Stimulated activated CD4-positive, alpha-beta T cell treated with anti-CD3 and anti-CD28 coated beads, Interleukin-12 subunit alpha, Interleukin-12 subunit beta, amount 100 ng/mL, for 24 hours (primary cell): ENCODE measurements around the gene CPXM2.

Experiments
- DNase-seq, 2 experiments: peaks; one replicate each; pipeline ENCODE4 v3.0.0-alpha.2; 2020; ENCODE audit warnings: low read depth in 2 of 2

The CPXM2 gene

GRCh38 chr10:123847686-123848432 is 43.7 kb downstream of the CPXM2 start:
- no peak for DNase-seq

- no peak for DNase-seq
Measured at GRCh38 chr10:123843835-123844234, 47.8 kb downstream of the CPXM2 start.

GRCh38 chr10:123842692-123843385 is 48.8 kb downstream of the CPXM2 start:
- no peak for DNase-seq

GRCh38 chr10:123841560-123841959 is 50.0 kb downstream of the CPXM2 start:
- DNase-seq = no peak

- no peak for DNase-seq
Measured at GRCh38 chr10:123841115-123841514, 50.5 kb downstream of the CPXM2 start.

- no peak for DNase-seq
Measured at GRCh38 chr10:123840714-123841113, 50.9 kb downstream of the CPXM2 start.

GRCh38 chr10:123838596-123839310 is 52.9 kb downstream of the CPXM2 start:
- DNase-seq = no peak

- no peak for DNase-seq
Measured at GRCh38 chr10:123837756-123838155, 53.9 kb downstream of the CPXM2 start.

- DNase-seq = no peak
Measured at GRCh38 chr10:123836418-123837145, 55.0 kb downstream of the CPXM2 start.

- DNase-seq = no peak
Measured at GRCh38 chr10:123835575-123835974, 56.0 kb downstream of the CPXM2 start.

- no peak for DNase-seq
Measured at GRCh38 chr10:123833170-123833850, 58.3 kb downstream of the CPXM2 start.

GRCh38 chr10:123831259-123831658 is 60.3 kb downstream of the CPXM2 start:
- no peak for DNase-seq

- DNase-seq = no peak
Measured at GRCh38 chr10:123821136-123821535, 70.5 kb downstream of the CPXM2 start.

- DNase-seq = no peak
Measured at GRCh38 chr10:123809632-123810031, 82.0 kb downstream of the CPXM2 start.

GRCh38 chr10:123808906-123809305 is 82.7 kb downstream of the CPXM2 start:
- no peak for DNase-seq

- no peak for DNase-seq
Measured at GRCh38 chr10:123808286-123808685, 83.3 kb downstream of the CPXM2 start.

- DNase-seq = no peak
Measured at GRCh38 chr10:123807444-123808035, 84.1 kb downstream of the CPXM2 start.

- DNase-seq = no peak
Measured at GRCh38 chr10:123804716-123805115, 86.9 kb downstream of the CPXM2 start.

GRCh38 chr10:123800821-123801220 is 90.8 kb downstream of the CPXM2 start:
- no peak for DNase-seq

- no peak for DNase-seq
Measured at GRCh38 chr10:123800289-123800688, 91.3 kb downstream of the CPXM2 start.

- DNase-seq = no peak
Measured at GRCh38 chr10:123798856-123799255, 92.8 kb downstream of the CPXM2 start.
